DND-41 (cell line): Measurements from ENCODE around the gene SMARCAD1.

Experiments used
- ATAC-seq: fragments of 200-7000 bp; cut with Tn5 transposase; 3 replicates; pipeline ENCODE4 v1.9.1; 2021; ENCODE audit warnings: low read depth; ENCODE audit not compliant: insufficient read depth
- DNase-seq: peaks from one replicate; pipeline ENCODE4 v3.0.0-alpha.2; 2020
- H2AFZ ChIP-seq: 2 replicates; pipeline ENCODE4 v1.6.0; 2012; ENCODE audit warnings: low read depth, low read length
- H3K27ac ChIP-seq: 2 replicates; pipeline ENCODE4 v1.5.1; 2012; ENCODE audit warnings: low read length, inconsistent platforms
- H3K27me3 ChIP-seq: fragments of 200-600 bp; sonication (generic); 2 replicates; pipeline ENCODE4 v1.6.0; 2012; ENCODE audit warnings: low read length, mild to moderate bottlenecking, inconsistent platforms; ENCODE audit not compliant: insufficient read depth, poor library complexity
- H3K36me3 ChIP-seq: 2 replicates; pipeline ENCODE4 v1.5.1; 2012; ENCODE audit warnings: low read length, inconsistent platforms; ENCODE audit not compliant: insufficient read depth
- H3K4me1 ChIP-seq: 2 replicates; pipeline ENCODE4 v1.5.1; 2012; ENCODE audit warnings: mild to moderate bottlenecking, low read length; ENCODE audit not compliant: insufficient read depth
- H3K4me2 ChIP-seq: 2 replicates; pipeline ENCODE4 v1.6.0; 2012; ENCODE audit warnings: mild to moderate bottlenecking, moderate library complexity, low read length, inconsistent platforms; ENCODE audit not compliant: insufficient read depth
- H3K4me3 ChIP-seq, 2 experiments: fragments of 200-600 bp in 1 of 2; shearing (Covaris generic) in 1 of 2; 2 replicates each; pipeline ENCODE4 v1.5.1; 2012 to 2016; ENCODE audit warnings: inconsistent platforms in 2 of 2, low read length in 2 of 2, mild to moderate bottlenecking in 2 of 2, low read depth in 1 of 2, moderate library complexity in 1 of 2
- H3K79me2 ChIP-seq: 2 replicates; pipeline ENCODE4 v1.6.0; 2012; ENCODE audit warnings: low read length, inconsistent platforms; ENCODE audit not compliant: insufficient read depth
- H3K9ac ChIP-seq: 2 replicates; pipeline ENCODE4 v1.6.0; 2012; ENCODE audit warnings: low read depth, mild to moderate bottlenecking, inconsistent platforms, low read length, moderate library complexity
- H3K9me3 ChIP-seq: 2 replicates; pipeline ENCODE4 v1.5.1; 2012; ENCODE audit warnings: low read length, moderate library complexity, mild to moderate bottlenecking, inconsistent platforms; ENCODE audit not compliant: insufficient read depth, severe bottlenecking
- H4K20me1 ChIP-seq: 2 replicates; pipeline ENCODE4 v1.6.0; 2012; ENCODE audit warnings: low read length; ENCODE audit not compliant: insufficient read depth
- EZH2 ChIP-seq: IDR thresholded peaks from 3 replicates; pipeline ENCODE4 v1.6.1; 2012; ENCODE audit warnings: borderline replicate concordance, low read depth, mild to moderate bottlenecking, moderate library complexity, low read length, inconsistent platforms; ENCODE audit not compliant: severe bottlenecking
- TF ChIP-seq, protein P1 (sequence below): IDR thresholded peaks from 2 replicates; pipeline ENCODE4 v1.5.1; 2012; ENCODE audit warnings: borderline replicate concordance, low read length, moderate library complexity, mild to moderate bottlenecking; ENCODE audit not compliant: poor library complexity, severe bottlenecking; ENCODE audit errors: extremely low read depth

Gene SMARCAD1

DNA sequence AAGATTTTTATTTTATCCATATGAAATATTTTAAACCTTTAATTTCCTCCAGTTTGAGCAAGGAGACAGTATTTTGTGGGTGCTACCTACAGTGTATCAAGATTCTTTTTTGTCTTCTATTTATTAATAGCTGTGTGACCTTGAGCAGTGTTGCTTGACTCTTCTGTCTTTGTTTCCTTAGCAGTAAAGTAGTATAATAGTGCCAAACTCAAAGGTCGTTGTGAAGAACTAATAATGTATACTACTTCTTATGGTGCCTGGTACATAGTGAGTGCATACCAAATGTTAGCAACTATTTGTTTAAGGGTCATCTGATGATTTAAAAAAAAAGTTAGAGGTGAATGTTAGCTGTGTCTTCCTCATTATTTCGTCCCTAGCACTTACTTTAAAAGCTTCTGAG is 30.5 kb downstream of the SMARCAD1 start:
- ATAC-seq (no peak), DNase-seq (no peak)
- no peaks in the 10 kb centered on the region for H3K27me3 ChIP-seq
- TF ChIP-seq, protein P1, sequence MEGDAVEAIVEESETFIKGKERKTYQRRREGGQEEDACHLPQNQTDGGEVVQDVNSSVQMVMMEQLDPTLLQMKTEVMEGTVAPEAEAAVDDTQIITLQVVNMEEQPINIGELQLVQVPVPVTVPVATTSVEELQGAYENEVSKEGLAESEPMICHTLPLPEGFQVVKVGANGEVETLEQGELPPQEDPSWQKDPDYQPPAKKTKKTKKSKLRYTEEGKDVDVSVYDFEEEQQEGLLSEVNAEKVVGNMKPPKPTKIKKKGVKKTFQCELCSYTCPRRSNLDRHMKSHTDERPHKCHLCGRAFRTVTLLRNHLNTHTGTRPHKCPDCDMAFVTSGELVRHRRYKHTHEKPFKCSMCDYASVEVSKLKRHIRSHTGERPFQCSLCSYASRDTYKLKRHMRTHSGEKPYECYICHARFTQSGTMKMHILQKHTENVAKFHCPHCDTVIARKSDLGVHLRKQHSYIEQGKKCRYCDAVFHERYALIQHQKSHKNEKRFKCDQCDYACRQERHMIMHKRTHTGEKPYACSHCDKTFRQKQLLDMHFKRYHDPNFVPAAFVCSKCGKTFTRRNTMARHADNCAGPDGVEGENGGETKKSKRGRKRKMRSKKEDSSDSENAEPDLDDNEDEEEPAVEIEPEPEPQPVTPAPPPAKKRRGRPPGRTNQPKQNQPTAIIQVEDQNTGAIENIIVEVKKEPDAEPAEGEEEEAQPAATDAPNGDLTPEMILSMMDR = no peak
- no peak for TF ChIP-seq EZH2
- H3K79me2 ChIP-seq = no peaks in the 10 kb centered on the region
- H4K20me1 ChIP-seq = no peaks in the 10 kb centered on the region
- no peak overlapping the region for H3K4me2 ChIP-seq
- H3K9ac ChIP-seq = no peak overlapping the region
- peaks cover 89% of the 10 kb centered on the region for H3K36me3 ChIP-seq
- H3K27ac ChIP-seq = no peak overlapping the region
- H2AFZ ChIP-seq = no peak overlapping the region
- no peaks in the 10 kb centered on the region for H3K9me3 ChIP-seq
- no peaks in the 10 kb centered on the region for H3K4me1 ChIP-seq
- H3K4me3 ChIP-seq = no peak overlapping the region

DNA sequence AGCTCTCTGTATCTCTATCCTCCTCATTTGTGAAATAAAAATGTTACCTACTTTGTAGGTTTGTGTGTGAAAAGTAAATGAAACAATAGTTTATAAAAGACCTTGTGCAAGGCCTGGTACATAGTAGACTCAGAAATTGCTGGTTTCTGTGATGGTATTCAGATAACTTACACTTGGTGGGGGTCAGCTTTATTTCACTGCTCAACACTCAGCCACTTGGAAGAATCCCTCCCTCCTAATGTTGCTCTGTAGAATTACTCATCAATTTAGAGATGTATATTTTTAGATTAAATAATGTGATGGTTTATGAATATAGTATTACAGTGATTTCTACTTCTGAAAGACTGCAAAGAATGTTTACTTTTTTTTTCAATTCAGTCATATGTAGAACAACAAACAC is 32.7 kb downstream of the SMARCAD1 start:
- H3K4me2 ChIP-seq = no peak overlapping the region
- no peaks in the 10 kb centered on the region for H3K27me3 ChIP-seq
- H3K4me3 ChIP-seq = no peak overlapping the region
- H3K4me1 ChIP-seq = no peaks in the 10 kb centered on the region
- no peaks in the 10 kb centered on the region for H3K9me3 ChIP-seq
- H3K9ac ChIP-seq = no peak overlapping the region
- no peaks in the 10 kb centered on the region for H3K79me2 ChIP-seq
- H2AFZ ChIP-seq = no peak overlapping the region
- ATAC-seq (no peak), DNase-seq (no peak)
- no peaks in the 10 kb centered on the region for H4K20me1 ChIP-seq
- peaks cover 91% of the 10 kb centered on the region for H3K36me3 ChIP-seq
- TF ChIP-seq EZH2 = no peak
- TF ChIP-seq, protein P1 = no peak
- no peak overlapping the region for H3K27ac ChIP-seq

DNA sequence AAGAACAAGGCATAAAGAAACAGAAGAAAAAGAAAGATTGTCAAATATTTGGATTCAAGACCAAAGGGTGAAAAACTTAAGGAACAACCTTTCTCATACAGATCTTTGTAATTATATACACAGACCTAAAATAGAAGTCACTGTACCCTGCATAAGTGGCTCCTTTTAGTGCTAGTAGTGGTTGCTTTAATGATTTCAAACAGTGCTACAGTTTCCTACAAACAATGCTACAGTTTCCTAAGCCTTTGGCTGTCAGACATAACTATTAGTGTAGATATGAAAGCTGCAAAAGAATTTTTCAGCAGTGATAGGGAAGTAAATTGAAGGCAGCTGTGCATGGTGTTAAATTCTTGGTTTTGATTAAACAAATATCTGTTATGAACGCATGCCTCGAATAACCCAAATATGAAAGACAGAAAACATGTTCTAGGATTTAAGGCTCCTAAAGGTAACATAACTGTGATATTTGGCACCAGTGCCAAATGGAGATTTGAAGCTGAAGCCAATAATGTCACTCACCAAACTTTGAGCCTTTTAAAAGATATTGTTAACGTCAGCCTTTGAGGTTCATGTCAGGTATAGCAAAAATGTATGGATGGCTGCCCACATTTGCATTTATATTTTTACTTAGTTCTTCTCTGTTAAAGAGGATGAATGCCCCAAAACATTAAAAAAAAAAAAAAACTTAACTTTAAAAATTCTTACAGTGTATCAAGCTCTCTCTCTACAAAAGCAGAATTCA is 36.6 kb downstream of the SMARCAD1 start:
- Histone ChIP-seq H3K9me3 (no peaks in the 10 kb centered on the region), H3K4me3 (no peak overlapping the region), H4K20me1 (no peaks in the 10 kb centered on the region), H3K4me2 (no peak overlapping the region), H3K36me3 (peaks cover 87% of the 10 kb centered on the region), H3K79me2 (no peaks in the 10 kb centered on the region), H2AFZ (no peak overlapping the region), H3K27me3 (no peaks in the 10 kb centered on the region), H3K4me1 (no peaks in the 10 kb centered on the region), H3K27ac (no peak overlapping the region), H3K9ac (no peak overlapping the region)
- TF ChIP-seq, protein P1 = no peak
- TF ChIP-seq EZH2 = no peak
- DNase-seq = no peak
- ATAC-seq = no peak
